HepG2 (cell line): ENCODE results near the gene GPC3. TPM values are rescaled to one million over a fixed set of nuclear protein-coding genes. Genes with fewer than 3 reads are reported as not detected.

Experiments used
- CC2D1A ChIP-seq: sonication (generic); formaldehyde crosslinking; IDR thresholded peaks from 2 replicates; pipeline ENCODE4 v1.8.1; 2023; ENCODE audit warnings: mild to moderate bottlenecking, missing genetic modification reagents
- HDAC1 ChIP-seq: sonication (generic); formaldehyde crosslinking; IDR thresholded peaks from 2 replicates; pipeline ENCODE4 v1.5.1; 2020; ENCODE audit warnings: mild to moderate bottlenecking, missing genetic modification reagents
- MTF2 ChIP-seq: sonication (generic); formaldehyde crosslinking; IDR thresholded peaks from 2 replicates; pipeline ENCODE4 v1.5.0; 2020; ENCODE audit warnings: missing genetic modification reagents, borderline replicate concordance
- RERE ChIP-seq: IDR thresholded peaks from 2 replicates; pipeline ENCODE4 v1.6.1; 2016; ENCODE audit warnings: low read depth, missing genetic modification reagents, missing compliant biosample characterization
- ZNF280D ChIP-seq: sonication (generic); formaldehyde crosslinking; IDR thresholded peaks from 2 replicates; pipeline ENCODE4 v1.5.1; 2020; ENCODE audit warnings: mild to moderate bottlenecking, missing genetic modification reagents
- ZNF318 ChIP-seq: sonication (generic); formaldehyde crosslinking; IDR thresholded peaks from 2 replicates; pipeline ENCODE4 v1.4.0; 2020; ENCODE audit warnings: mild to moderate bottlenecking, missing genetic modification reagents
- ZNF598 ChIP-seq: sonication (generic); formaldehyde crosslinking; IDR thresholded peaks from 2 replicates; pipeline ENCODE4 v1.5.1; 2020; ENCODE audit warnings: mild to moderate bottlenecking, missing genetic modification reagents, borderline replicate concordance
- ZNF615 ChIP-seq: sonication (generic); formaldehyde crosslinking; IDR thresholded peaks from 2 replicates; pipeline ENCODE4 v1.5.0; 2020; ENCODE audit warnings: mild to moderate bottlenecking, missing genetic modification reagents, borderline replicate concordance
- ZNF7 ChIP-seq: IDR thresholded peaks from 2 replicates; pipeline ENCODE4 v1.6.1; 2016; ENCODE audit warnings: missing biosample characterization, missing genetic modification reagents
- polyA plus RNA-seq, 8 experiments: library from polyadenylated mRNA; depleted of rRNA in 3 of 8; stranded (reverse) in 7 of 8; unstranded in 1 of 8; fragments of >200 nt; fragmentation: Illumina TruSeq in 4 of 8; extraction: Trizol in 4 of 8; gene quantifications; 2 replicates each; pipeline versions ENCODE4 v1.2.1 to v1.2.3, GENCODE V29; 2011 to 2016; ENCODE audit warnings: low read depth in 4 of 8, missing spikeins in 1 of 8, mixed read lengths in 1 of 8; ENCODE audit not compliant: insufficient read depth in 1 of 8
- total RNA-seq, 5 experiments: library from RNA; depleted of rRNA; stranded (reverse); fragments of >200 nt; fragmentation: Illumina TruSeq; extraction: Trizol; gene quantifications; 2 replicates each; pipeline ENCODE4 v1.2.3, GENCODE V29; 2016; ENCODE audit warnings: low read depth in 1 of 5

Gene GPC3
- total and polyA plus RNA-seq, 2 of the 13 experiments (the other 11 are each of a cell fraction or from before 2014, with no cell fraction given), result 1,799 to 3,263 TPM

GRCh38 chrX:134019567-134020206, 34.3 kb upstream of the GPC3 start (continued):
- TF ChIP-seq ZNF615 (no peak), RERE (CRISPR knock-in tag) (peak; percentile 55; the same call in 1 of the 2 replicates), ZNF7 (CRISPR knock-in tag) (no peak), MTF2 (CRISPR knock-in tag) (no peak), ZNF318 (CRISPR knock-in tag) (no peak), CC2D1A (CRISPR knock-in tag) (no peak), HDAC1 (no peak), ZNF598 (CRISPR knock-in tag) (no peak), ZNF280D (CRISPR knock-in tag) (no peak)
